ENCODE measurements around the gene SH3GL2. TPM values are rescaled to one million over a fixed set of nuclear protein-coding genes. Genes with fewer than 3 reads are reported as not detected.

SH3GL2 gene
- total RNA-seq, 4 donors from 2014 or later = 3.6 to 6.8 (median 4.7) TPM

DNA sequence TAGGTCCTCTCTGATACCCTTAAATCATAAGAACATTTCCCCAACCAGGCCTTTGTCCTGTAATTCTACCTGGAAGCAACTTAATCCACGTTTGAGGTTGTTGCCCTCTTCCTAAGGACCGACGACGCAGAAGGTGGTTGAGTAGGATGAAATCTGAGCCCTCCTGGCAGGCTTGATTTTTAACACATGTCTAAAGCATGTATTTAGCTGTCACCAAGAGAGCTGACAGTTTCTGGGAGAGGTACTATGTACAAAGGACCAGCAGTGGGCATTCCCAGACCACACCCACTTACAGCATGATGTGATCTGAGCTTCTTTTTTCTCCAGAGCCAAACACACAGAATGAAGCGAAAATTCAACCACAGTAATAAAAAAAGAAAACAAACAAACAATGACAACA, 260.9 kb downstream of the SH3GL2 start:
- 70% methylated on average over 5 of the region's 5 CpGs; no CpG with 5 or more reads in 1 of the 2 donors for WGBS, 2 donors (ENCODE audit: low coverage in 1 of 2)
- no peak for ATAC-seq
- H3K9me3 ChIP-seq = peaks cover 0 to 9% (median 0%) of the 10 kb centered on the region in 3 donors
- H3K27me3 ChIP-seq = no peaks in the 10 kb centered on the region
- H3K4me1 ChIP-seq = no peaks in the 10 kb centered on the region
- no peaks in the 10 kb centered on the region for H3K36me3 ChIP-seq
- no peak overlapping the region for H3K27ac ChIP-seq
- no peak for TF ChIP-seq EP300 (IDR thresholded peaks at IDR 0.05)
- no peak for TF ChIP-seq CTCF (IDR thresholded peaks at IDR 0.05)
- no peak for TF ChIP-seq POLR2AphosphoS5 (IDR thresholded peaks at IDR 0.05)
- TF ChIP-seq POLR2A (IDR thresholded peaks at IDR 0.05) = no peak
- no peak overlapping the region for H3K4me3 ChIP-seq

- H3K9me3 ChIP-seq = peaks cover 0 to 11% (median 0%) of the 10 kb centered on the region in 3 donors
- TF ChIP-seq CTCF (IDR thresholded peaks at IDR 0.05) (no peak), POLR2A (IDR thresholded peaks at IDR 0.05) (no peak), POLR2AphosphoS5 (IDR thresholded peaks at IDR 0.05) (no peak), EP300 (IDR thresholded peaks at IDR 0.05) (no peak)
- H3K27ac ChIP-seq = no peak overlapping the region
- no peaks in the 10 kb centered on the region for H3K27me3 ChIP-seq
- no peak for ATAC-seq
- 100% methylated on average over 1 of the region's 1 CpG; no CpG with 5 or more reads in 1 of the 2 donors for WGBS, 2 donors (ENCODE audit: low coverage in 1 of 2)
- H3K4me1 ChIP-seq = no peaks in the 10 kb centered on the region
- H3K4me3 ChIP-seq = no peak overlapping the region
- no peaks in the 10 kb centered on the region for H3K36me3 ChIP-seq
Measured at GRCh38 chr9:17843236-17843635, 264.4 kb downstream of the SH3GL2 start.
